AG09309 (cell line): ENCODE data around the gene MRPL43.

Source experiments
- DNase-seq: peaks from one replicate; pipeline ENCODE4 v3.0.0-alpha.2; 2010; ENCODE audit warnings: low read depth
- H3K4me3 ChIP-seq: 2 replicates; pipeline ENCODE4 v1.5.1; 2011; ENCODE audit warnings: mild to moderate bottlenecking, low read depth, low read length, moderate library complexity; ENCODE audit not compliant: control insufficient read depth
- CTCF ChIP-seq: IDR thresholded peaks from 2 replicates; pipeline ENCODE4 v1.5.1; 2011; ENCODE audit warnings: mild to moderate bottlenecking, low read depth, low read length, inconsistent platforms; ENCODE audit not compliant: insufficient read depth, control insufficient read depth; ENCODE audit errors: missing control alignments

The MRPL43 gene

GRCh38 chr10:100982916-100983830, 4.1 kb downstream of the MRPL43 start:
- TF ChIP-seq CTCF: no peak
- H3K4me3 ChIP-seq: no peak overlapping the region
- DNase-seq: no peak

- H3K4me3 ChIP-seq: no peak overlapping the region
- no peak for DNase-seq
- TF ChIP-seq CTCF: no peak
Measured at GRCh38 chr10:100981178-100981772, 6.0 kb downstream of the MRPL43 start.

GRCh38 chr10:100980711-100981110, 6.6 kb downstream of the MRPL43 start:
- TF ChIP-seq CTCF: no peak
- DNase-seq: no peak
- no peak overlapping the region for H3K4me3 ChIP-seq

GRCh38 chr10:100980311-100980710, 7.0 kb downstream of the MRPL43 start:
- no peak overlapping the region for H3K4me3 ChIP-seq
- no peak for DNase-seq
- no peak for TF ChIP-seq CTCF

GRCh38 chr10:100979791-100980272, 7.5 kb downstream of the MRPL43 start:
- H3K4me3 ChIP-seq: no peak overlapping the region
- TF ChIP-seq CTCF: no peak
- DNase-seq: no peak

- H3K4me3 ChIP-seq: no peak overlapping the region
- no peak for DNase-seq
- no peak for TF ChIP-seq CTCF
Measured at GRCh38 chr10:100978901-100979195, 8.4 kb downstream of the MRPL43 start.
